Stimulated activated CD8-positive, alpha-beta memory T cell treated with anti-CD3 and anti-CD28 coated beads, Interleukin-4, amount 100 ng/mL, for 1 hour (primary cell): Measurements from ENCODE around the gene ZNF174.
A peak's percentile ranks its signal among the peaks of the same experiment; 100 is the strongest.

ENCODE experiments used
- DNase-seq, 2 donors: peaks; one replicate each; pipeline ENCODE4 v3.0.0-alpha.2; 2020; ENCODE audit warnings: low read depth in 2 of 2, low spot score in 1 of 2

Gene ZNF174

DNA sequence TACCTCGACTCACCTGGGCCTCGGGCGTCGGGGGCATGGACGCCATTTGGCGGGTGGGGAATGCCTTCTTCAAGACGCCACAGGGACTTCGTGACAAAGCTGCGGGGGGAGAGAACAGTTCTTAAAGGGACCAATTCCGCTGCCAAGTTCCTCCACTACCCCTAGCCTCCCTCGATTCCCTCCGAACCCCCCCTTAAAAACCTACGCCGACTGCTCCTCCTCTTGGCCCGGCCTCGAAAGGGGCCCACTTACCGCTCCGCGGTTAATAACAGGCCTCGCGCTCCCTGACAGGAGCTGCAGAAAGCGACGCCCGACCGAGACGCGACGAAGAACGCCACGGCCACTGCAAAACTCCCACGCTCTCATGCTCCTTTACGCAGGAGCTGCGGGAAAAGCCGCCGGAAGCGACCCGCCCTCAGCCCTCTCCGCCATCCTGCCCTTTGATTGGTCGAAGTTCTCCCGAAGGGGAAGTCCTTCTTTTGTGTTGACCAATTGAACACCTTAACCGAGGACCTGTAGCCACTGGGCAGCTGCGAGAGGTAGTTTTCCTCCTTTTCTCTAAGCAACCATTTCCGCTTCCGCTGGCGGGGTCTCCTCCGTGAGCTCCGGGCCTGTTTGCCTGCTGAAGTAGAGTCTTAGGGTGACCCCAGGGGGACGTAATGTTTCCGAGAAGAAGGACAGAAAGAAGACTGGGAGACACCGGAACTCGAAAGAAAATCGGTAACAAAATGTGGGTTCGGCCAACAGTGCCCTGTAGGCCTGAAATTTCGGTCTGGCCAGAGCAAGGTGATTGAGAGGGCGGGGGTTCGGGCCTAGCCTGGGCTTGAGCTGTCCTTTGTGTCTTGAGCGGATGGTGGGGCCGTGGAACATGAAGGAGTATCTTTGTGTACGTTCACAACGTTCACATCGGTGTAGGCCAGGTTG is 42.4 kb downstream of the ZNF174 start, which contains the start of the genes NAA60 and ZNF597:
Gene NAA60, plus strand, starts transcription at position 573 of the 924 bp plus-strand sequence. CDS start 32,548 bp downstream, outside the sequence.
Gene ZNF597, minus strand, starts transcription at position 397 of the 924 bp plus-strand sequence. Its CDS starts 351 bp downstream, at position 46.
- DNase-seq, result peak; percentile 29 to 62

DNA sequence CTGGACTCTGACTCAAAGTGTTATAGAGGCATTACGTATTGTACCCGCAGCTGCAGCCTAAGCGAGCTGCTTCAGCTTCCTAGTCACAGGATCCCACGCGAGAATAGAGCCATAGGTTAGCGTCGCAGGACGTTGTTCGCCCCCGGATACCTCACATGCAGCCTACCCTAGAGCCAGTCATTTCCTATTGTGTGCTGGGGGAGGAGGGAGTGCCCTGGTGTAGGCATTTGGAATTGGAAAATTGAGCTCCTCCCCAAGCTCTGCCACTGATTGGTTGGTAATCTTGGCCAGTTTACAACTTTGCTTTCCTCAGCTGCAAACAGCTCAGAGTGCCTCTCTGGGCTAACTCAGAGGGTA is 43.0 kb downstream of the ZNF174 start:
- DNase-seq, result no peak

DNA sequence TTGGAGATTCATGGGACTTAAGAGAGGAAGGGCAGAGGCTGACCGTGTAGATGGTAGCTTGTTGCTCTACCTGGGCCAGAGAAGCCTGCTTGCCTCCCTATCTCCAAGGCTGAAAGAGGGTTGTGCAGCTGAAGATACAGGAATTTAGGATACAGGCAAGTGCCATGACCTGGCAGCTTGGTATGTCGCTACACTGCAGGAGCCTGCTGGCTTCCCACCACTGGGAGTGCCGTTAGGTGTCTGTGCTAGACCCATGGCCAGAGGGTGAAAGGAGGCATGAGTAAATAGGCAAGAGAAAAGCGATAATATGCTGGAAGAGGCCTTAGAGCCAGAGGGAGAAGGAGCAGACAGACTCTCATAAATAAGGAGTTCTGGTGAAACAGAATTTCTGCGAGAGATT is 53.1 kb downstream of the ZNF174 start:
- no peak for DNase-seq

DNA sequence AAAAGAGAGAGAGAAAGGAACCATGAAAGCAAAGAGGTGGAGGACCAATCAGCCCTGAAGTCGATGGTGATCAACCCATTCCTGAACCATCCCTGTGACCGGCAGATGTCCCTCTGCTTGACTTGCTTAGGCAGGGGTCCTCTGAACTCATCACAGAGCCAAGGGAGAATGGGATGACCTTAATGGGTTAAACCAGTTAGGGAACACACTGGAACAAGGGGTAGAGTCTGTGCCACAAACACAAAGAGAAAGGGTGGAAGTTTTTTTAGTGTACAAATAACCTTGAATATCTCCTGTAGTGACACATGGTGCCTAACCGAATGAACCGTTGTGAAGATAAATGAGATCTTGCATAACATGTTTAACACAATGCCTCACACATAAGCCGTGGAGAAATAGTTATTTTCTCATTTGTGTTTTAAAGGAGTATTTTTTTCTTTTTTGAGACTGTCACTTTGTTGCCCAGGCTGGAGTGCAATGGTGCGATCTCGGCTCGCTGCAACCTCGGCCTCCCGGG is 53.7 kb downstream of the ZNF174 start:
- DNase-seq, result no peak

DNA sequence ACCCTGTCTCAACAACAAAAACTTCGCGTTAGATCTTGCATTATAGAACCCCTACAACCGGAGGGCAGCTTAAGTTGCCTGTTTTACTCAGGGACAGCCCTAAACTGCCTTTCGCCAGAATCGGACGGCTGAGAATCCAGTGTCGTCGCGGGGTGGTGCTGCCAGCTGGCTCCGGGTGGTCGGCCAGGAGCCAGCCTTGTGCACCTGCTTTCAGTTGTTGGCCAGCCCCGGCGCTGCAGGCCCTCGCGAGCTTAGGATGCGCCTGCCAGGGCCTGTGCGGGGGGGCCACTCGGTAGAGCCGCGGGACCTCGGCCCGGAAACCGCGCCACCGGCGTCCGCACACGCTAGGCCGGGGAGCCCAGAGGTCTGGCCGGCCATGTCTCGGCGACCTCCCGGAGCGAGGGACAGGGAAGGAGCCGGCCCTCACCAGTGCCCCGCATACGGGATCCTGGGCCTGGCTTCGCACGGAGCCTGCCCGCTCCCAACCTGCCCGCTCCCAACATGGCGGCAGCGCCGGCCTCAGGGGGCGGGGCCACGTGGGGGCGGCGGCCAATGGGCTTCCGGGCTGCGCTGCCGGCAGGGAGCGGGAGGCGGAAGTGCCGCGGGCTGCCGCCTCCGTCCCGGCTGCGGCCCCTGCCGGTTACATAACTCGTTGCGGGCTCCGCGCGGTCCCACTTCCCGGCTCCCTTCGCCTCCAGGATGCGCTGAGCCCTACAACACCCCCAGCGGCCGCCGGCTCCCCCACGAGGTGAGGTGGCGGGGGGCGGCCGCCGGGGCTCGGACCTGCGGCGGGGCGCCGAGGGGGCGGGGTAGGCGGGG is 56.6 kb downstream of the ZNF174 start:
- peak; percentile 69 to 82 for DNase-seq

DNA sequence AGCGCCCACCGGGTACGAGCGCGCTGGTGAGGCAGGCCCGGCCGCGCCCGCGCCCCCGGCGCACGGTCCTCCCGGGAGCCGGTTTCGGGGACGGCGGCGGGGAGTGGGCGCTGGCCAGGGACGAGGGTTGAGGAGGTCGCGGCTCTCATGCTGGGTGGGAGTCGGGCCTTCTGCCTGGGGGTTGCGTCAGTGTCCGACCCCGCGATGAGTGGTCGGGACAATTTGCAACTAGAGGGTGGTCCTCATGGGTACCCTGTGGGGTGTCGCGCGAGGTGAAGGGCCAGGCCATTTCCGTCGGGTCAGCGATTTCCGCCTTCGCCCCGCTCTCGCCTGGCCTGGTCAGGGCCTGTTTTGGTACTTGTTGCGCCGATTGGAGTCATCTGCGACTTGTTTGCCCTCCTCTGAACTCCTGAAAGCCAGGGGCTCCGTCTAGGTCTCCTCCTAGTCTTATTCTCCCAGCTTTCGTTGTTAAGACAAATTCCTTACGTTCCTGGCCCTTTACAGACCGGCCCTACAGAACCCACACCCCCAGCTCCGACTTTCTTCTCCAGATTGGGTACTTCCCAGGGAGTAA is 57.4 kb downstream of the ZNF174 start:
- DNase-seq, result no peak

DNA sequence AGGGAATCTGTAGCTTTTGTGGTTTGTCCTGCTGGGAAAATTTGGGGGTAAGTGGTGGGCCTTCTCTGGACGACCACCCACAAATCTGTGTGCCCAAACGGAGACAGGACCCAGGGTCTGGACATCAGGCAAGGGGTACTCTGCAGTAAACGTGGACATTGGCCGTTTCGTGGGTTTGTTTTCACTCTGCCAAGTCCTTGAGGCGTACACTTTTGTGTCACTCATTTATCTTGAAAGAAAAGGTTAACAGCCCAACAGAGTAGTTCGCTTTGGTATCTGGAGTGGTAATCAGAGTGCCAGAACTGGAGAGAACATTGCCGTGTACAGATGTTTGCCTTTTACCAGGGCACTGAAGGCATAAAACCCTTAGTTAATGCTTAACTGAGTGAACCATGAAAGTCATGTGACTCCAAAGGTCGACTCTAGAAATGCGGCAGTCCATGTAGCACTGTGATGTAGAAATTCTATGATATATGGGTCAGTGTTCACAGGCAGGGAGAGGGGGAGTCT is 57.9 kb downstream of the ZNF174 start:
- no peak for DNase-seq
